Measurements from ENCODE around the gene ARG2. TPM values are rescaled to one million over a fixed set of nuclear protein-coding genes. Genes with fewer than 3 reads are reported as not detected.
"Not testable (repeated sequence)": the region's sequence is repeated elsewhere in the genome, so short reads cannot be mapped to it uniquely, and the experiment has no call there.

Gene ARG2
- total RNA-seq, 1 donor from 2014 or later, result 0.77 TPM

DNA sequence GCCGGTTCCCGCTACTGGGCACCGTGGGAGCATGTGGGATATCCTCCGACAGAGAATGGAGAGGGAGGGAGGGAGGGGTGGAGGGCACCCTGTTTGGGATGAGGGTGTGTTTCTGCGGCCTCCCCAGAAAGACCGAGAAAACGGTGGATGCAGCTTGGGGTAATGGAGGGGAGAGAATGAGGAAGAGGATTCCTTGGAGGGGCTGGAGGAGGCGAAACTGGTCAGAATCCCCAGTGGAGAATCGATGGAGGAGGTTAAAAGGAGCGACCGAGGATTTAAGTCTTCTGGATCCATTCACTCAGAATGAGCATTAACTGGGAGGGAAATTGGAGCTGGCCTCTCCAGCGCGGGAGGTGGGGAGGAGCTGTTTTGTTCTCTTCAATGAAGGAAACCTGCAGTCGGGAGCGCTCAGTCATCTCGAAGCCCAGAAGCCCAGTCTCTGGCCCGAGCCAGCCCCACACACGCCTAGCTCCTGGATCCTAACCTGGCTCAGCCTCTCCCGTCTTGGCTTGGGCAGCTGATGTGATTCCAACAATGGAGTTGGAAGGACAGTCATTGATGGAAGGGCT lies 581 bp downstream of the ARG2 start:
- H3K27me3 ChIP-seq (ENCODE audit: low read depth), result no peaks in the 10 kb centered on the region
- no peak for ATAC-seq
- no peaks in the 10 kb centered on the region for H3K9me3 ChIP-seq
- no peaks in the 10 kb centered on the region for H3K36me3 ChIP-seq
- peak overlapping the region; percentile 70 for H3K27ac ChIP-seq
- intact Hi-C loops (cut with DNase I), result no loop called here
- peaks cover 22% of the 10 kb centered on the region for H3K4me1 ChIP-seq
- peak overlapping the region; percentile 72 for H3K4me3 ChIP-seq
- no peak for DNase-seq
- TF ChIP-seq, protein P1, sequence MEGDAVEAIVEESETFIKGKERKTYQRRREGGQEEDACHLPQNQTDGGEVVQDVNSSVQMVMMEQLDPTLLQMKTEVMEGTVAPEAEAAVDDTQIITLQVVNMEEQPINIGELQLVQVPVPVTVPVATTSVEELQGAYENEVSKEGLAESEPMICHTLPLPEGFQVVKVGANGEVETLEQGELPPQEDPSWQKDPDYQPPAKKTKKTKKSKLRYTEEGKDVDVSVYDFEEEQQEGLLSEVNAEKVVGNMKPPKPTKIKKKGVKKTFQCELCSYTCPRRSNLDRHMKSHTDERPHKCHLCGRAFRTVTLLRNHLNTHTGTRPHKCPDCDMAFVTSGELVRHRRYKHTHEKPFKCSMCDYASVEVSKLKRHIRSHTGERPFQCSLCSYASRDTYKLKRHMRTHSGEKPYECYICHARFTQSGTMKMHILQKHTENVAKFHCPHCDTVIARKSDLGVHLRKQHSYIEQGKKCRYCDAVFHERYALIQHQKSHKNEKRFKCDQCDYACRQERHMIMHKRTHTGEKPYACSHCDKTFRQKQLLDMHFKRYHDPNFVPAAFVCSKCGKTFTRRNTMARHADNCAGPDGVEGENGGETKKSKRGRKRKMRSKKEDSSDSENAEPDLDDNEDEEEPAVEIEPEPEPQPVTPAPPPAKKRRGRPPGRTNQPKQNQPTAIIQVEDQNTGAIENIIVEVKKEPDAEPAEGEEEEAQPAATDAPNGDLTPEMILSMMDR (IDR thresholded peaks at IDR 0.05), result no peak

- H3K27ac ChIP-seq, result peak overlapping the region; percentile 32
- TF ChIP-seq, protein P1 (IDR thresholded peaks at IDR 0.05), result no peak
- H3K36me3 ChIP-seq, result no peaks in the 10 kb centered on the region
- intact Hi-C loops (cut with DNase I), result no loop called here
- H3K4me3 ChIP-seq, result no peak overlapping the region
- no peaks in the 10 kb centered on the region for H3K9me3 ChIP-seq
- ATAC-seq (no peak), DNase-seq (no peak)
- peaks cover 22% of the 10 kb centered on the region for H3K4me1 ChIP-seq
- H3K27me3 ChIP-seq (ENCODE audit: low read depth), result no peaks in the 10 kb centered on the region
Observed at GRCh38 chr14:67622675-67623074, 3.0 kb downstream of the ARG2 start.

DNA sequence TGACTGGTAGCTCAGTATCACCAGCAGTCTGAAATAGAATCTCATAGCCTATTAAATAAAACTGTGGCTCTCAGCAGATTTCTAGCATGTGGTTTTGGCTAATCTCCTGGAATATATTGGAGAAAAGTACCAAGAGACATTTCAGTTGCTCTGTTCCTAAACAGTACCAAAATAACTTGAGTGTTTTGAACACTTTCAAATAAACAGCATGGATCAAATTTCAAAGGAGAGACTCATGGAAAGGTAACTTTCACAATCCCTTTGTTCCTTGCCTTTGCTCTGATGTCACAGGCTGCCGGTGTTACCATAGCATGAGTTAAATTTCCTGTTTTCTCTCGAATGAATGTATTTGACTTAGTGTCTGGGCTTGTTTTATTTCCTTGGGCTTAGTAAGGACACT lies 3.4 kb downstream of the ARG2 start:
- Histone ChIP-seq H3K4me3 (no peak overlapping the region), H3K27ac (peak overlapping the region; percentile 32), H3K36me3 (no peaks in the 10 kb centered on the region), H3K27me3 (ENCODE audit: low read depth) (no peaks in the 10 kb centered on the region), H3K9me3 (no peaks in the 10 kb centered on the region), H3K4me1 (peaks cover 22% of the 10 kb centered on the region)
- ATAC-seq (no peak), DNase-seq (no peak)
- intact Hi-C loops (cut with DNase I), result no loop called here
- TF ChIP-seq, protein P1 (IDR thresholded peaks at IDR 0.05), result no peak

DNA sequence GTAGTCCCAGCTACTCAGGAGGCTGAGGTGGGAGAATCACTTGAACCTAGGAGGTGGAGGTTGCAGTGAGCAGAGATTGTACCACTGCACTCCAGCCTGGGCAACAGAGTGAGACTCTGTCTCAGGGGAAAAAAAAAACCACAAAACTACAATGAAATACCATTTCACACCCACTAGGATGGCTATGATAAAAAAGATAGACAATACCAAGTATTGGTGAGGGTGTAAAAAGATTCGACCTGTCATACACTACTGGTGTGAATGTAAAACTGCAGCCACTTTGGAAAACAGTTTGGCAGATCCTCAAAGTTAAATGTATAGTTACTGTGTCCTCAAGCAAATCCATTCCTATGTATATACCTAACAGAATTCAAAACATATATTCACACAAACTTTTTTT lies 6.4 kb downstream of the ARG2 start:
- intact Hi-C loops (cut with DNase I); DNase-seq: not testable (repeated sequence)

GRCh38 chr14:67627519-67627918 lies 7.8 kb downstream of the ARG2 start:
- Histone ChIP-seq H3K27me3 (ENCODE audit: low read depth) (no peaks in the 10 kb centered on the region), H3K27ac (no peak overlapping the region), H3K36me3 (no peaks in the 10 kb centered on the region), H3K9me3 (no peaks in the 10 kb centered on the region), H3K4me3 (no peak overlapping the region), H3K4me1 (peaks cover 6% of the 10 kb centered on the region)
- TF ChIP-seq, protein P1 (IDR thresholded peaks at IDR 0.05), result no peak
- DNase-seq (no peak), ATAC-seq (no peak)
- intact Hi-C loops (cut with DNase I), result no loop called here

More for the DNA sequence above, 6.4 kb downstream of the ARG2 start:
- not testable (repeated sequence) for ATAC-seq; H3K9me3 ChIP-seq; H3K36me3 ChIP-seq; H3K27ac ChIP-seq; H3K4me3 ChIP-seq; H3K27me3 ChIP-seq (ENCODE audit: low read depth)
- peaks cover 10% of the 10 kb centered on the region for H3K4me1 ChIP-seq

DNA sequence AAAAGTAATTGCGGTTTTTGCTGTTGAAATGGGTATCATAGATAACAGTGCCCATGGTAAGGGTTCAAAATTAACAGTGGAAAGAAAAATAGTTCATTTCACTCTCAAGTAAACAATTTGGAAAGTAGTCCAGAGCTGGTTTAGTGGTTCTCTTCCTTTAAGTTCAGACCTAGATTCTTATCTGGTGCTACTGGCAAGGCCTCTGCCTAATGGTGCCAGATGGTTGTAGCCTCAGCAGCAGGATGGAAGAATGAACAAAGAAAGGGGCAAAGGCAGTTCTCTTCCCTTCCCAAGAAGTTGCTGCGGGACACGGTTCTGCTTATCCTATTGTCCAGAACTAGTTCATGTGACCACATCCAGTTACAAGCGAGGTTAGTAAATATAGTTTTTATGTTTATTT lies 10.5 kb downstream of the ARG2 start:
- DNase-seq, result no peak

More for the DNA sequence above, 10.5 kb downstream of the ARG2 start:
- H3K4me3 ChIP-seq, result no peak overlapping the region
- no peak overlapping the region for H3K27ac ChIP-seq
- TF ChIP-seq, protein P1 (IDR thresholded peaks at IDR 0.05), result no peak
- no peaks in the 10 kb centered on the region for H3K4me1 ChIP-seq
- H3K27me3 ChIP-seq (ENCODE audit: low read depth), result no peaks in the 10 kb centered on the region
- intact Hi-C loops (cut with DNase I), result no loop called here
- no peaks in the 10 kb centered on the region for H3K36me3 ChIP-seq
- no peaks in the 10 kb centered on the region for H3K9me3 ChIP-seq
- ATAC-seq, result no peak

All from lower lobe of right lung (tissue), 2 donors.